Mucosa of gallbladder (tissue), 1 donor: ENCODE measurements around the gene ROPN1. TPM values are rescaled to one million over a fixed set of nuclear protein-coding genes. Genes with fewer than 3 reads are reported as not detected.

Source experiments
- DNase-seq: peaks from one replicate; pipeline ENCODE4 v3.0.0-alpha.2; 2020; ENCODE audit warnings: low spot score
- total RNA-seq: library from RNA; stranded (reverse); gene quantifications from one replicate; pipeline ENCODE4 v1.2.1, GENCODE V29; 2021
- donor health status: DM: no; HTN: no; CAD: no.

The ROPN1 gene
- total RNA-seq, 1 donor from 2014 or later: not detected

DNA sequence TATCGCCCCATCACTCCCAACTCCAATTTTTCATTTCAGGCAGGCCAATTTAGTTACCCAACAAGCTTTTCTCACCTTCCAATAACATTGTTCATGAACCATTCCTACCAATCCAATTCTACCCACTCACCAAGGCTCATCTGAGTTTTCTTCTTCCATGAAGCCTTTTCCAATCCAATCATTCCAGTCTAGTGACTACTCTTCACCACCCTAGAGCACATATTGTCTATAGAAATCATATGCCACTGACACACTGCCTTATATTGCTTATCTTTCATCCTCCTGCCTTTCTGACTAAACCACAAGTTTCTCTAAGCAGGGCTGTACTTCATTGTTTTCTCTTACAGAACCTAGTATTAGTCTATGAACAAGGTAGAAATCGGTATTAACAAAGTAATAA lies 42.3 kb downstream of the ROPN1 start:
- DNase-seq: no peak

DNA sequence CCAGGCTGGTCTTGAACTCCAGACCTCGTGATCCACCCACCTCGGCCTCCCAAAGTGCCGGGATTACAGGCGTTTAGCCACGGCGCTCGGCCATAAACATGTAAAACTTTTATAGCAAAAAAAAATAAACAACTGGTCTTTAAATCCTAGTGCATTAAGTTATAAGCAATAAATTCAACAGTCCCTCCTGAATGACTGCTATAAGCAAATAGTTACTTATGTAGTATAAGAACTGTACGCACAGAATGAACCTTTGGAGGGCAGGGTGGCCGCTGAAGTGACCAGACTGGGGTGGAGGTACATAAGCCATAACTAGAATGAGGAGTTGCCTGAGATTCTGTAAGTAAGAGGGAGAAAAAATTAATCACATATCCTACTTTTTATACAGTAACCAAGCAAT lies 43.5 kb downstream of the ROPN1 start:
- no peak for DNase-seq

DNA sequence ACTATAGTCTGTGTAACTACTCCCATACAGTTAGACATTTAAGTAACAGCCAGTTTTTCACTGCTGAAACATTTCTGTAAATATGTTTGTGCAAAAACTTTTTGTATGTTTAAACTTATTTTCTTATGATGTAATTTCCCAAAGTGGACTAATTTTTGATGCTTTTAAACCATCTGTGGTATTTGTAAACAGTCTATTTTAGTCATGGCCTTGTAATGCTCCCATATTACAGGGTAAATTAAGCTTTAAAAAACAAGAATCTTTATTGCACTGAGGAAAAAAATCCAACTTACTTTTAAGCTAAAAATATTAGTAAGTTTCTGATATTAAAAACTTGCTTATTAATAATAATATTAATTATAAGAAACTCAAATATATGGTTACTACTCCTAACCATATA lies 44.4 kb downstream of the ROPN1 start:
- DNase-seq: no peak

DNA sequence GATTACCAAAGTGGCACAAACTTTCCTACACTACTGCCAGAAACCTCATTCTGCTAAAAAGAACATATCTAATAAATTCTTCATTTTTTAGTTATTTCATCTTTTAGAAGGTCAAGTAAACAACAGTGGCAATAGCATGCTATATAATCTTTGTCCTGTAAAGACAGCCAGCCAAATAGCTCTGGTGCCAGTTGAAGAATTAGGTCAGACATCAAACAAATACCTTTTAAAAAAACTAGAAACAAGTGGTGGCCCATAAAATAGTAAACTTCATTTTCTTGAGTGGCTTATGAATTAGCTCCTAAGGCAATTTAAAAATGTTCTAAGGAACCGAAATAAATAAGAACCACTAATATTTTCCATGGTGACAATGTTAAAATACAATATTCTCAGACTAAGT lies 50.4 kb downstream of the ROPN1 start:
- no peak for DNase-seq

GRCh38 chr3:123941121-123941520 lies 50.8 kb downstream of the ROPN1 start:
- DNase-seq: no peak

DNA sequence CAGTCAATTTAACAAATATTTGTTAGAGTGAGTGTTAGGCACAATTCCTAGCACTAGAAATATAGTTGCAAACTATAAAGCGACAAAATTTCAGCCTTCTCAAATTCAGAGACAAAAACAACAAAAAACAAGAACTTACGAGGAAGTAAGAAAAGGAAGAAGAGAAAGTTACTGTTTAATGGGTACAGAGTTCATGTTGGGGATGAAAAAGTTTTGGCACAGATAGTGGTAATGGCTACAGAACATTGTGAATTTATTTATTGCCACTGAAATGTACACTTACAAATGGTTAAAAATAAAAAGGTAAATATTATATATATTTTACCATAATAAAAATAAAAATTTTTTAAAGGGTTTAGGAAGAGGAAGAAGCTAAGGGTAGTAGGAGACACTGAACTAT lies 52.2 kb downstream of the ROPN1 start:
- DNase-seq: no peak

DNA sequence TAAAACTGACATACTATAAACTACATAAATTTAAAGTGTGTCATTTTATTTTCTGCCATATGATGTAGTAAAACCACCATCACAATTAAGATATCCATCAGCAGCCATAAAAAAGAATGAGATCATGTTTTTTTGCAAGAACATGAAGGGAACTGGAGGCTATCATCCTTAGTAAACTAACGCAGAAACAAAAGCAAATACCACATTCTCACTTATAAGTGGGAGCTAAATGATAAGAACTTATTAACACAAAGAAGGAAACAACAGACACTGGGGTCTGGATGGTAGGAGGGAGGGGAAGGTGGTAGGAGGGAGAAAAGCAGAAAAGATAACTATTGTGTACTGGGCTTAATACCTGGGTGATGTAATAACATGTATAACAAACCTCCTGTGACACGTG lies 55.5 kb downstream of the ROPN1 start:
- DNase-seq: no peak

DNA sequence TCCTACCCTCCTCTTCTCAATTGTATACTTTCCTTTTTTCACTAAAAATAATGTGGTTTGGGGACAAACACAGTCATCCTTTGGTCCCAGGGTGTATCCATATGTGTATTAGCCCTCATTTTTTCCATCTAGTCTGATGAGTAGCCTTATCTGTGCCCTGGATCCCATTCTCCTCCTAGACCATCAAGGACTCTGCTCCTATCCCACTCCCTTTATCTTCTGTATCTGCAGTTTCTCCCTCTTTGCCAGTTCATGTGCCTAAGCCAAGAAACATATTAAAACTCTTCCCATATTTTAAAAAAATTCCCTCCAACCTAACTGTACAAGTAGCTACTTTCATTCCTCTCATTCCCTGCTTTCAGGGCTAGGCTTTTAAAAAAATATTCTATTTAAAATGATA lies 56.1 kb downstream of the ROPN1 start:
- DNase-seq: no peak

DNA sequence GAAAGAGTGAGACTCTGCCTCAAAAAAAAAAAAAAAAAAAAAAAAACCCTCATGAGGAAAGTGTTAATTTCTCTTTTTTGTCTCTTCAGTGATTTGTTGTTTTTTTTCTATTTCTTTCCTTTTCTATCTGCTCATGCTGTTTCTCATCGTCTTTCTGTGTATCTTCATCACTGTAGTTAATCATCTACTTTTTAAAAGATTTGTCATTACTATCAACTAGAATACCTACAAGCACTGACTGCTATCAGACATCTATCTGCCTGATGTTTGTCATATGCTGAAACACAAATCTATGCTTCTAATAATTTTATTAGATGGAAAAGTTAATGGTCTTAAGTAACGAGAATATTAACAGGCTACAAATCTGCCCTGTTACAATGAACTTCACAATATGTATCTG lies 57.7 kb downstream of the ROPN1 start:
- no peak for DNase-seq

DNA sequence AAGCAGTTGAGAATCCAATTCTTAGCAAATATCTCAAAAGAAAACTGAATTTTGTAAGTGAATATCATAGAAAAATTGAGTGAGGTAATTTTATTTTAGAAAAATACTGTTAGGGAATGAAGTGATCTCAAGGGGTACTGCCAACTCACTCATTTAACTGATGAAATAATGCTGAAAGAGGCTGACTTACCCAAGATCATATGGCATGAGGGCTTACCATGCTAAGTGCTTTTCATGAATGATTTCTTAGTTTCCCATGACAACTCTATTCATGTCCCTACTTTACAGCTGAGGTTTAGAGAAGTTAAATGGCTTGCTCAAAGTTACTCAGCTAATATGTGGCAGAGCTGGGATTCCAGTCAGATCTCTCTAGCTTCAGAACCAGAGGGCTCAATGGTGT lies 61.5 kb downstream of the ROPN1 start:
- no peak for DNase-seq

GRCh38 chr3:123929325-123929724 lies 62.6 kb downstream of the ROPN1 start:
- no peak for DNase-seq

- no peak for DNase-seq
Measured at GRCh38 chr3:123926396-123926795, 65.5 kb downstream of the ROPN1 start.

DNA sequence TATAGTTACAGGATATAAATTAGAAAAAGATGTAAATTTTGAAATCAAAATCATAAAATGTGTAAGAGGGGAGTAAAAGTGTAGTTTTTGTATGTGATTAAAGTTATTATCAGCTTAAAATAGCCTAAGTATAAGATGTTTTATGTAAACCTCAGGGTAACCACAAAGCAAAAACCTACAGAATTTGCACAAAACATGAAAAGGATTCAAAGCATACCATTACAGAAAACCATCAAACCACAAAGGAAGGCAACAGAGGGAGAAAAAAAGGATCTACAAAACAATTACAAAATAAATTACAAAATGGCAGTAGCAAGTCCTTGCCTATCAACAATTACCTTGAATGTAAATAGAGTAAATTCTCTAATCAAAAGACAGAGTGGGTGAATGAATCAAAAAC lies 71.1 kb downstream of the ROPN1 start:
- DNase-seq: no peak

GRCh38 chr3:123920383-123920782 lies 71.5 kb downstream of the ROPN1 start:
- DNase-seq: no peak

DNA sequence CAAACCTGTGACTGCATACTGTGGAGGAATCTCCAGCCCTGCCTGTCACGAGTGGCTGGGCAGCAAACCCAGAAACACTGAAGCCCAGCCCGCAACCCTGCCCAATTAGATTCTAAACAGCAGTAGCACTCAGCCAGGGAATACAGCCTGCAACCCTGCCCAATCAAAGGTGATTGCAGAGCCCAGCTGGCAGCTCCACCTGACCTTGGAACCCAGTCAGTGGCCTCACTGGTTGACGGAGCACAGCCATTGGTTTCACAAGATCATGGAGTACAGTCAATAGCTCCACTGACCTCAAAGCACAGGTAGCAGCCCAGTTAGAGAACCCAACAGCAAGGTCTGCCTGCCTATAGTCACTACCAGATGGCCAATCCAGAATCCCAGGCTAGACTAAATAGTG lies 72.6 kb downstream of the ROPN1 start:
- DNase-seq: no peak

Other genes with a start within 250 kb of the ROPN1 start
- gene MYLK, start 107.8 kb downstream of the ROPN1 start, total RNA-seq: 671 TPM
- gene CCDC14, start 30.9 kb downstream of the ROPN1 start, total RNA-seq: 34.8 TPM
- 69.0 TPM for gene KALRN, start 41.2 kb upstream of the ROPN1 start, total RNA-seq